ENCODE data around the gene CX3CL1.

GRCh38 chr16:57434003-57434402 lies 61.7 kb downstream of the CX3CL1 start:
- TF ChIP-seq CTCF (conservative IDR thresholded peaks at IDR 0.05) (no peak), EZH2 (IDR thresholded peaks at IDR 0.05; ENCODE audit: low read depth) (no peak)

Measured in PC-9 (cell line).